ENCODE data around the gene SPINT2. TPM values are rescaled to one million over a fixed set of nuclear protein-coding genes. Genes with fewer than 3 reads are reported as not detected.
"Not testable (repeated sequence)": the region's sequence is repeated elsewhere in the genome, so short reads cannot be mapped to it uniquely, and the experiment has no call there.

The SPINT2 gene
- total RNA-seq, 2 experiments from 2014 or later: 57.5 to 60.9 TPM

DNA sequence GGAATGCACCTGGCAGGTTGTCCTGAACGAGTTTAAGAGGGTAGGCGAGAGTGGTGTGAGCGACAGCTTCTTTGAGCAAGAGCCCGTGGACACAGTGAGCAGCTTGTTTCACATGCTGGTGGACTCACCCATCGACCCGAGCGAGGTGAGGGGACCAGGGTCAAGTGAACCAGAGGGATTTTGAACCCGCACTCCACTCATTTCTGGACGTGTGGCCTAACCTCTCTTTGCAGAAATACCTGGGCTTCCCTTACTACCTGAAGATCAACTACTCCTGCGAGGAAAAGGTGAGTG is 72.9 kb downstream of the SPINT2 start:
- Mint-ChIP-seq H3K4me1 (ENCODE audit: low read depth) (peaks cover 6% of the 10 kb centered on the region), H3K4me3 (peak overlapping the region; percentile 91), H3K27ac (peak overlapping the region; percentile 96), H3K9me3 (no peaks in the 10 kb centered on the region), H3K27me3 (no peaks in the 10 kb centered on the region), H3K36me3 (no peaks in the 10 kb centered on the region)
- intact Hi-C loops (cut with micrococcal nuclease): loop anchor here (2.0 kb wide), 2 partner anchors 65 to 105 kb away; partner anchors contain the start of gene FAM98C
- no peak for DNase-seq
- ChIA-PET POLR2A (interaction anchor here (1.0 kb wide), 1 partner anchor 37 kb away, joined by 3 read pairs; the partner anchor contains the start of gene PSMD8), CTCF (interaction anchor here (0.7 to 2.0 kb wide), 3 partner anchors 37 to 103 kb away, joined by 3 to 7 read pairs (median 5); partner anchors contain the start of gene PSMD8)

DNA sequence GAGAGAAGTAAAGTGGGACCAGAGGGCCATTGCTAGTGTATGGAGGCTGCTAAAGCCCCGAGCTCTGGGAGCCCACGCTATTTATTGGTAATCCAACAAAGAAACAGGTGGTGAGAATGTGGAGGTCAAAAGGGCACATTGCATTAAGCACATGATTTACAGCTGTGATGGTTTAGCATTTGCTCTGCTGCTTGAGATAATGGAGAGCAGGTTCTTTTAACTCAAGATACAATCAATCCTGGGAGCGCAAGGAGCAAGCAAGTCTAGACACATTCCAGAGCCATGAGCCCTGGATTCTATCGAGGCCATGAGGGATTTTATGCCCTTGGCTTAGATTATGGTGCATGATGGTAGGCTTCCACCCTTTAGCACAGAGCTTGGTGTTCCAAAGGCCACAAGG is 74.6 kb downstream of the SPINT2 start:
- H3K27me3 Mint-ChIP-seq; H3K27ac Mint-ChIP-seq; intact Hi-C loops (cut with micrococcal nuclease); H3K36me3 Mint-ChIP-seq; POLR2A ChIA-PET; H3K4me1 Mint-ChIP-seq (ENCODE audit: low read depth); H3K9me3 Mint-ChIP-seq; DNase-seq: not testable (repeated sequence)
- peak overlapping the region; percentile 31 for H3K4me3 Mint-ChIP-seq
- CTCF ChIA-PET: interaction anchor here (0.7 to 2.0 kb wide), 3 partner anchors 35 to 96 kb away, joined by 3 to 7 read pairs (median 6); partner anchors contain the start of gene PSMD8

DNA sequence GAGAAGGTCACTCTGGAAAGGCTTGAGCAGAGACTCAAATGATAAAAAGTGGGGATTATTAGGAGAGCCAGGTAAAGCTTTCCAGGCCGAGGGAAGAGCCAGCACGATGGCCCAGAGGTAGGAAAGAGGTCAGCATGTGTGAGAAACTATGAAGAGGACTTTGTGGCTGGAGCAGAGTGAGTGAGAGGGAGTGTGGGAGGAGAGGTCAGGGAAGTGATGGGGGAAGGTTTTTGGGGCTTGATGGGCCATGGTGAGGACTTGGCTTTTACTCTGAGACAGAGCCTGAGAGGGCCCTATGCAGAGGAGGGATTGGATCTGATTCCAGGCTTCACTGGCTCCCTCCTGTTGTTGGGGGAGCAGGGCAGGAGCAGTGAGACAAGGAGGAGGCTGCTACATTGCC is 76.6 kb downstream of the SPINT2 start:
- peaks cover 6% of the 10 kb centered on the region for H3K4me1 Mint-ChIP-seq (ENCODE audit: low read depth)
- H3K4me3 Mint-ChIP-seq: no peak overlapping the region
- intact Hi-C loops (cut with micrococcal nuclease): no loop called here
- H3K27me3 Mint-ChIP-seq: no peaks in the 10 kb centered on the region
- no peaks in the 10 kb centered on the region for H3K9me3 Mint-ChIP-seq
- DNase-seq: no peak
- H3K27ac Mint-ChIP-seq: no peak overlapping the region
- ChIA-PET POLR2A (no interaction called here), CTCF (interaction anchor here (1.5 kb wide), 1 partner anchor 97 kb away, joined by 4 read pairs; no protein-coding TSS in a partner anchor)
- no peaks in the 10 kb centered on the region for H3K36me3 Mint-ChIP-seq

Other genes starting within 250 kb of the SPINT2 start
- 1 to 10 TPM in 1 of 2 experiments, under 1 TPM in 1; 0.75 to 1.2 TPM for gene DPF1, start 40.4 kb upstream of the SPINT2 start, total RNA-seq
- 1 to 10 TPM; 1.6 to 1.8 TPM for gene PPP1R14A, start 8.2 kb upstream of the SPINT2 start, total RNA-seq
- not detected for gene C19orf33, start 39.7 kb downstream of the SPINT2 start, total RNA-seq
- 10 to 100 TPM; 79.7 to 82.3 TPM for gene YIF1B, start 51.4 kb downstream of the SPINT2 start, total RNA-seq
- 1 to 10 TPM; 9.2 to 9.9 TPM for gene KCNK6, start 55.3 kb downstream of the SPINT2 start, total RNA-seq
- 1 to 10 TPM; 3.3 to 3.4 TPM for gene CATSPERG, start 71.3 kb downstream of the SPINT2 start, total RNA-seq
- 100 to 1,000 TPM; 214 to 224 TPM for gene PSMD8, start 110.0 kb downstream of the SPINT2 start, total RNA-seq
- gene GGN, start 123.5 kb downstream of the SPINT2 start, total RNA-seq: 1 to 10 TPM in 1 of 2 experiments, under 1 TPM in 1; 0.41 to 1.2 TPM
- 1 to 10 TPM; 5.5 to 6.0 TPM for gene SPRED3, start 124.1 kb downstream of the SPINT2 start, total RNA-seq
- 10 to 100 TPM; 29.8 to 31.9 TPM for gene FAM98C, start 138.5 kb downstream of the SPINT2 start, total RNA-seq
- 1 to 10 TPM; 7.4 to 8.3 TPM for gene RASGRP4, start 161.6 kb downstream of the SPINT2 start, total RNA-seq
- 1 to 10 TPM; 2.4 to 2.5 TPM for gene RYR1, start 169.1 kb downstream of the SPINT2 start, total RNA-seq